ENCODE measurements around the gene SUSD5. TPM values are rescaled to one million over a fixed set of nuclear protein-coding genes. Genes with fewer than 3 reads are reported as not detected.

Gene SUSD5
- total RNA-seq, 1 donor from 2014 or later: 3.1 TPM

GRCh38 chr3:33167716-33168336 is 50.8 kb downstream of the SUSD5 start:
- Histone ChIP-seq H3K36me3 (no peaks in the 10 kb centered on the region), H3K4me3 (no peak overlapping the region), H3K9me3 (ENCODE audit: low read depth) (no peaks in the 10 kb centered on the region), H3K27ac (no peak overlapping the region), H3F3A (ENCODE audit: low read depth) (no peaks in the 10 kb centered on the region), H3K4me1 (no peaks in the 10 kb centered on the region), H4K20me1 (ENCODE audit: low read depth) (no peaks in the 10 kb centered on the region), H3K4me2 (no peak overlapping the region), H3K9ac (no peak overlapping the region), H2AFZ (replicated peaks) (peak overlapping the region; percentile 82), H3K79me2 (ENCODE audit: low read depth) (no peaks in the 10 kb centered on the region), H3K27me3 (no peaks in the 10 kb centered on the region)
- Mint-ChIP-seq H3K4me3 (no peak overlapping the region), H3K27me3 (ENCODE audit: insufficient read depth, low read depth) (no peaks in the 10 kb centered on the region), H3K9me3 (no peaks in the 10 kb centered on the region), H3K36me3 (no peaks in the 10 kb centered on the region), H3K4me1 (peaks cover 10% of the 10 kb centered on the region), H3K27ac (no peak overlapping the region)
- TF ChIP-seq EZH2 (IDR thresholded peaks at IDR 0.05) (no peak), CTCF (IDR thresholded peaks at IDR 0.05) (no peak), EZH2phosphoT487 (IDR thresholded peaks at IDR 0.05) (no peak)
- DNase-seq (ENCODE audit: low spot score): no peak

GRCh38 chr3:33167284-33167683 is 51.3 kb downstream of the SUSD5 start:
- Histone ChIP-seq H4K20me1 (ENCODE audit: low read depth) (no peaks in the 10 kb centered on the region), H3K27me3 (no peaks in the 10 kb centered on the region), H3K36me3 (no peaks in the 10 kb centered on the region), H3K79me2 (ENCODE audit: low read depth) (no peaks in the 10 kb centered on the region), H3K4me2 (no peak overlapping the region), H3K4me3 (no peak overlapping the region), H3F3A (ENCODE audit: low read depth) (no peaks in the 10 kb centered on the region), H2AFZ (replicated peaks) (no peak overlapping the region), H3K9me3 (ENCODE audit: low read depth) (no peaks in the 10 kb centered on the region), H3K9ac (no peak overlapping the region), H3K4me1 (no peaks in the 10 kb centered on the region), H3K27ac (no peak overlapping the region)
- Mint-ChIP-seq H3K27me3 (ENCODE audit: insufficient read depth, low read depth) (no peaks in the 10 kb centered on the region), H3K36me3 (no peaks in the 10 kb centered on the region), H3K9me3 (no peaks in the 10 kb centered on the region), H3K4me1 (peaks cover 10% of the 10 kb centered on the region), H3K27ac (no peak overlapping the region), H3K4me3 (no peak overlapping the region)
- TF ChIP-seq EZH2phosphoT487 (IDR thresholded peaks at IDR 0.05): no peak
- TF ChIP-seq EZH2 (IDR thresholded peaks at IDR 0.05): no peak
- TF ChIP-seq CTCF (IDR thresholded peaks at IDR 0.05): no peak
- no peak for DNase-seq (ENCODE audit: low spot score)

- H3K9ac ChIP-seq: no peak overlapping the region
- no peak overlapping the region for H3K4me2 ChIP-seq
- H3K4me1 Mint-ChIP-seq: peaks cover 10% of the 10 kb centered on the region
- no peaks in the 10 kb centered on the region for H3F3A ChIP-seq (ENCODE audit: low read depth)
- no peaks in the 10 kb centered on the region for H3K9me3 ChIP-seq (ENCODE audit: low read depth)
- no peaks in the 10 kb centered on the region for H3K27me3 Mint-ChIP-seq (ENCODE audit: insufficient read depth, low read depth)
- H2AFZ ChIP-seq (replicated peaks): no peak overlapping the region
- H3K27ac Mint-ChIP-seq: no peak overlapping the region
- H3K4me3 ChIP-seq: no peak overlapping the region
- no peaks in the 10 kb centered on the region for H3K4me1 ChIP-seq
- no peak for DNase-seq (ENCODE audit: low spot score)
- H3K36me3 Mint-ChIP-seq: no peaks in the 10 kb centered on the region
- no peaks in the 10 kb centered on the region for H4K20me1 ChIP-seq (ENCODE audit: low read depth)
- H3K27ac ChIP-seq: no peak overlapping the region
- no peaks in the 10 kb centered on the region for H3K9me3 Mint-ChIP-seq
- TF ChIP-seq EZH2 (IDR thresholded peaks at IDR 0.05) (no peak), EZH2phosphoT487 (IDR thresholded peaks at IDR 0.05) (no peak), CTCF (IDR thresholded peaks at IDR 0.05) (no peak)
- no peaks in the 10 kb centered on the region for H3K36me3 ChIP-seq
- H3K27me3 ChIP-seq: no peaks in the 10 kb centered on the region
- no peak overlapping the region for H3K4me3 Mint-ChIP-seq
- H3K79me2 ChIP-seq (ENCODE audit: low read depth): no peaks in the 10 kb centered on the region
These were observed 52.5 kb downstream of the SUSD5 start for GRCh38 chr3:33166095-33166494.

All from neural progenitor cell (in vitro differentiated cells).